Endothelial cell of umbilical vein (primary cell): ENCODE results near the gene MACROD2. TPM values are rescaled to one million over a fixed set of nuclear protein-coding genes. Genes with fewer than 3 reads are reported as not detected.

Experiments used
- BruUV-seq: library from RNA; stranded (reverse); fragments of 400-500 nt; replicated peaks from 2 replicates; lab custom pipeline; 2021; lab: Mats Ljungman, UMichigan
- CTCF ChIA-PET: fragments of 300-600, 350-600 bp; sonication (Branson Sonifier 250); formaldehyde crosslinking; loops from one replicate; lab custom pipeline; 2021; ENCODE audit warnings: antibody characterized with exemption, inconsistent platforms; lab: Charles Lee
- POLR2A ChIA-PET: fragments of 300-600, 350-600 bp; sonication (Branson Sonifier 250); formaldehyde crosslinking; loops from one replicate; lab custom pipeline; 2021; ENCODE audit warnings: antibody characterized with exemption, inconsistent platforms; lab: Charles Lee
- DNase-seq: peaks from one replicate; pipeline ENCODE4 v3.0.0-alpha.2; 2011; ENCODE audit warnings: low read depth, low spot score
- FAIRE-seq: peaks from 2 replicates; lab custom pipeline; 2011; peaks lifted over from hg19 to GRCh38; lab: Jason Lieb, UNC
- H2AFZ ChIP-seq: 2 replicates; pipeline ENCODE4 v1.6.0; 2012; ENCODE audit warnings: low read depth, low read length, control low read depth, inconsistent platforms
- H3K27ac ChIP-seq: 2 replicates; pipeline ENCODE4 v1.5.1; 2011; ENCODE audit warnings: low read depth, mild to moderate bottlenecking, control low read depth, low read length, moderate library complexity; ENCODE audit not compliant: insufficient read depth
- H3K27me3 ChIP-seq, 2 experiments: 2 replicates each; pipeline versions ENCODE4 v1.6.0 to v1.6.1; 2011; ENCODE audit warnings: low read length in 2 of 2, mixed read lengths in 1 of 2; ENCODE audit not compliant: control insufficient read depth in 2 of 2, insufficient read depth in 2 of 2
- H3K36me3 ChIP-seq, 2 experiments: 2 replicates in 1 of 2; 3 replicates in 1 of 2; pipeline ENCODE4 v1.5.1; 2011; ENCODE audit warnings: low read length in 2 of 2, mild to moderate bottlenecking in 1 of 2, moderate library complexity in 1 of 2; ENCODE audit not compliant: control insufficient read depth in 2 of 2, insufficient read depth in 2 of 2; ENCODE audit errors: extremely low read depth in 1 of 2
- H3K4me1 ChIP-seq: 3 replicates; pipeline ENCODE4 v1.5.1; 2011; ENCODE audit warnings: mild to moderate bottlenecking, low read length; ENCODE audit not compliant: control insufficient read depth, insufficient read depth; ENCODE audit errors: extremely low read depth
- H3K4me2 ChIP-seq: 2 replicates; pipeline ENCODE4 v1.6.1; 2011; ENCODE audit warnings: low read length, control low read depth, mixed read lengths; ENCODE audit not compliant: insufficient read depth
- H3K4me3 ChIP-seq, 3 experiments: fragments of 200-600 bp in 1 of 3; sonication (generic), shearing (Covaris generic) in 1 of 3; replicated peaks in 1 of 3; 2 replicates each; pipeline ENCODE4 v1.5.1; 2011 to 2016; ENCODE audit warnings: control low read depth in 3 of 3, low read length in 3 of 3, mild to moderate bottlenecking in 2 of 3, inconsistent platforms in 1 of 3, low read depth in 1 of 3, moderate library complexity in 1 of 3; ENCODE audit not compliant: insufficient read depth in 1 of 3
- H3K79me2 ChIP-seq: 2 replicates; pipeline ENCODE4 v1.6.0; 2012; ENCODE audit warnings: low read length, inconsistent platforms; ENCODE audit not compliant: control insufficient read depth, insufficient read depth
- H3K9ac ChIP-seq: replicated peaks from 2 replicates; pipeline ENCODE3; 2011; ENCODE audit warnings: low read length, control low read depth; ENCODE audit not compliant: insufficient read depth; ENCODE audit errors: extremely low read depth
- H3K9me1 ChIP-seq: replicated peaks from 3 replicates; pipeline ENCODE4 v1.6.0; 2011; ENCODE audit warnings: mild to moderate bottlenecking, low read length; ENCODE audit not compliant: control insufficient read depth, insufficient read depth; ENCODE audit errors: extremely low read depth
- H3K9me3 ChIP-seq: replicated peaks from 2 replicates; pipeline ENCODE4 v1.5.1; 2012; ENCODE audit warnings: low read length, inconsistent platforms; ENCODE audit not compliant: control insufficient read depth, insufficient read depth
- H4K20me1 ChIP-seq: replicated peaks from 2 replicates; pipeline ENCODE3; 2011; ENCODE audit warnings: mild to moderate bottlenecking, low read length; ENCODE audit not compliant: control insufficient read depth, insufficient read depth; ENCODE audit errors: extremely low read depth
- EZH2 ChIP-seq: IDR thresholded peaks from 2 replicates; pipeline ENCODE4 v1.6.1; 2012; ENCODE audit warnings: borderline replicate concordance, low read depth, mild to moderate bottlenecking, moderate library complexity, low read length, inconsistent platforms; ENCODE audit not compliant: severe bottlenecking
- FOS ChIP-seq: IDR thresholded peaks from 2 replicates; pipeline ENCODE4 v1.6.1; 2011; ENCODE audit warnings: mild to moderate bottlenecking, low read length, moderate library complexity, borderline replicate concordance; ENCODE audit not compliant: insufficient read depth
- GATA2 ChIP-seq: IDR thresholded peaks from 2 replicates; pipeline ENCODE4 v1.7.0; 2011; ENCODE audit warnings: low read depth, mild to moderate bottlenecking, moderate library complexity, mixed read lengths, low read length; ENCODE audit not compliant: insufficient read length, insufficient read depth
- JUN ChIP-seq: IDR thresholded peaks from 2 replicates; pipeline ENCODE4 v1.6.1; 2011; ENCODE audit warnings: borderline replicate concordance, low read depth; ENCODE audit not compliant: insufficient read length, insufficient read depth
- MYC ChIP-seq: IDR thresholded peaks from one replicate; pipeline ENCODE4 v1.6.1; 2011; ENCODE audit warnings: mild to moderate bottlenecking, low read depth, low read length
- POLR2A ChIP-seq: IDR thresholded peaks from 2 replicates; pipeline ENCODE4 v1.6.1; 2012; ENCODE audit warnings: low read depth, mild to moderate bottlenecking, control low read depth, low read length
- POLR2AphosphoS5 ChIP-seq: IDR thresholded peaks from 2 replicates; pipeline ENCODE4 v1.6.1; 2012; ENCODE audit warnings: low read depth, mild to moderate bottlenecking, control low read depth, low read length, moderate library complexity; ENCODE audit not compliant: insufficient read depth
- dilution Hi-C: fragments of 300-500 bp; cut with MboI; formaldehyde crosslinking; loops from one replicate; pipeline ENCODE4 v1.15.0; 2019; ENCODE audit warnings: low sequenced_read_pairs; ENCODE audit not compliant: extremely low pct_ligation_motif_present
- intact Hi-C: fragments of 100-400 bp; cut with micrococcal nuclease; formaldehyde crosslinking; loops from one replicate; pipeline ENCODE4 v1.10.0; 2022
- polyA plus RNA-seq, 4 experiments: library from polyadenylated mRNA; depleted of rRNA in 3 of 4; stranded (reverse) in 3 of 4; unstranded in 1 of 4; fragments of >200 nt; gene quantifications; 2 replicates each; pipeline versions ENCODE4 v1.2.1 to v1.2.3, GENCODE V29; 2011 to 2012; ENCODE audit warnings: missing spikeins in 1 of 4
- total RNA-seq: library from RNA; stranded (reverse); gene quantifications from 2 replicates; pipeline ENCODE4 v1.2.3, GENCODE V29; 2021
- TF ChIP-seq, protein P1 (sequence below): IDR thresholded peaks from 2 replicates; pipeline ENCODE4 v1.6.1; 2011; ENCODE audit not compliant: insufficient read depth, insufficient read length
- TF ChIP-seq, protein P2 (sequence below), 2 donors: IDR thresholded peaks; 1 replicate in 1 of 2; 2 replicates in 1 of 2; pipeline ENCODE4 v1.5.1; 2011; ENCODE audit warnings: low read length in 2 of 2, mild to moderate bottlenecking in 2 of 2, moderate library complexity in 2 of 2, control low read depth in 1 of 2, inconsistent platforms in 1 of 2, low read depth in 1 of 2; ENCODE audit not compliant: insufficient read depth in 1 of 2; ENCODE audit errors: extremely low read depth in 1 of 2

MACROD2 gene
- total and polyA plus RNA-seq, 2 donors (not counting 3 experiments of a cell fraction or from before 2014, with no cell fraction given), result 0.11 to 0.73 TPM

DNA sequence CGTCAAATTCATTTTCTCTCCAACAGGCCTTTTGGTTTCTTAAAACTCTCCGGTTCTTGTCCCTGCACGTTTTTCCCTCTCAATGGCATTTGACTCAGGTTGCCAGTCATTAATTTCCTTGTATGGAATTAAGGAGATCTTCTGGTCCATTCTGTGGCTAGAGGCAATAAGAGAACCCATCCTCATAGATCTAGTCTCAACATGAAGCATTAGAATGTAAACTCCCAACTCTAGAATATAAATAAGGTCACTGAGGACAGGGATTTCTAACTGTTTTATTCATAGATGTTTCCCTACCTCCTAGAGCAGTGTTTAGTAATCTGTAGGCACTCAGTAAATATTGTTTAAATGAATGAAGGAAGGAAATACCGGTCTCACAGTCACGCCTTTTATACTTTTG, 527.3 kb downstream of the MACROD2 start:
- dilution Hi-C loops, result no loop called here
- Histone ChIP-seq H3K9me3 (no peaks in the 10 kb centered on the region), H2AFZ (no peak overlapping the region), H3K27ac (no peak overlapping the region), H3K4me1 (no peaks in the 10 kb centered on the region), H3K4me3 (no peak overlapping the region), H3K27me3 (no peaks in the 10 kb centered on the region), H4K20me1 (no peaks in the 10 kb centered on the region), H3K9ac (no peak overlapping the region), H3K4me2 (no peak overlapping the region), H3K9me1 (no peaks in the 10 kb centered on the region), H3K36me3 (no peaks in the 10 kb centered on the region), H3K79me2 (no peaks in the 10 kb centered on the region)
- ChIA-PET POLR2A (no interaction called here), CTCF (interaction anchor here (1.4 kb wide), 1 partner anchor 10 kb away, joined by 5 read pairs; no protein-coding TSS in a partner anchor)
- TF ChIP-seq JUN, result no peak
- TF ChIP-seq, protein P1, sequence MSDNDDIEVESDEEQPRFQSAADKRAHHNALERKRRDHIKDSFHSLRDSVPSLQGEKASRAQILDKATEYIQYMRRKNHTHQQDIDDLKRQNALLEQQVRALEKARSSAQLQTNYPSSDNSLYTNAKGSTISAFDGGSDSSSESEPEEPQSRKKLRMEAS, result no peak
- no peak for TF ChIP-seq MYC
- TF ChIP-seq FOS, result no peak
- no peak for TF ChIP-seq POLR2A
- no peak for TF ChIP-seq POLR2AphosphoS5
- no peak for TF ChIP-seq EZH2
- no peak for TF ChIP-seq GATA2
- TF ChIP-seq, protein P2, sequence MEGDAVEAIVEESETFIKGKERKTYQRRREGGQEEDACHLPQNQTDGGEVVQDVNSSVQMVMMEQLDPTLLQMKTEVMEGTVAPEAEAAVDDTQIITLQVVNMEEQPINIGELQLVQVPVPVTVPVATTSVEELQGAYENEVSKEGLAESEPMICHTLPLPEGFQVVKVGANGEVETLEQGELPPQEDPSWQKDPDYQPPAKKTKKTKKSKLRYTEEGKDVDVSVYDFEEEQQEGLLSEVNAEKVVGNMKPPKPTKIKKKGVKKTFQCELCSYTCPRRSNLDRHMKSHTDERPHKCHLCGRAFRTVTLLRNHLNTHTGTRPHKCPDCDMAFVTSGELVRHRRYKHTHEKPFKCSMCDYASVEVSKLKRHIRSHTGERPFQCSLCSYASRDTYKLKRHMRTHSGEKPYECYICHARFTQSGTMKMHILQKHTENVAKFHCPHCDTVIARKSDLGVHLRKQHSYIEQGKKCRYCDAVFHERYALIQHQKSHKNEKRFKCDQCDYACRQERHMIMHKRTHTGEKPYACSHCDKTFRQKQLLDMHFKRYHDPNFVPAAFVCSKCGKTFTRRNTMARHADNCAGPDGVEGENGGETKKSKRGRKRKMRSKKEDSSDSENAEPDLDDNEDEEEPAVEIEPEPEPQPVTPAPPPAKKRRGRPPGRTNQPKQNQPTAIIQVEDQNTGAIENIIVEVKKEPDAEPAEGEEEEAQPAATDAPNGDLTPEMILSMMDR (IDR thresholded peaks at IDR 0.05; ENCODE audit: extremely low read depth in 1 of 2, insufficient read depth in 1 of 2, low read depth in 1 of 2, low read length in 2 of 2), result no peak
- FAIRE-seq (no peak), DNase-seq (no peak)
- BruUV-seq, result no TSS peak
- intact Hi-C loops, result no loop called here
